HG02798 (cell line): Measurements from ENCODE around the gene FILIP1L.

Experiments used
- ATAC-seq: cut with Tn5 transposase; IDR thresholded peaks from one replicate; pipeline ENCODE4 v1.9.1; 2021; ENCODE audit warnings: mild to moderate bottlenecking; ENCODE audit not compliant: unreplicated experiment, poor library complexity

FILIP1L gene

DNA sequence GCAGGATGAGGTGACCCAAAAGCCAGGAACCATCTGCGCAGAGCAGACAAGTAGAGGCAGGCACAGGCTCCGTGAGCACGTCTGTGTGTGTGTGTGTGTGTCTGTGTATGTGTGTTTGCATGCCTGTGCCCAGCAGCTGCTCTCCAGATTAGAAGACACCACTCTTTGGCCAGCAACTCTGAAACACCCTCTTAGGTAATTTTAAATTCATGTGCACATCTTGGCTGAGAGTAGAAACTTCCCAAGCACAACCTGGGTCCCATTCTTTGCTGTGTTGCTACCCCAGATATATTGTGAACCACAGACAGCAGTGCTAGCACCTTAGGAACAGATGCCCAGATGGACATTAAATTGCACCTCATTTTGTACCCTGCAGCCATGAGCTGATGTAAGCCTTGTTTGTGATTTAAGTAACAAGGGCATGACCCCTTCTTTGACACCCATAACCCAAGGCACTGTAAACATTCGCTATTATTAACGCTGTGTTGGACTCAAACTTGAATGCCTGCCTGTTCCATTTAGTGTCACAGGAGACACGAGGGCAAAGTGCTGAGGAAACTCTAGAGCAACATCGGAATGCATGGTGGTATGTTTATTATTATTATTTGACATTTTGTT is at the start of gene FILIP1L:
TSS of gene FILIP1L (minus strand) at position 89 of the 618 bp plus-strand sequence.
- no peak for ATAC-seq

DNA sequence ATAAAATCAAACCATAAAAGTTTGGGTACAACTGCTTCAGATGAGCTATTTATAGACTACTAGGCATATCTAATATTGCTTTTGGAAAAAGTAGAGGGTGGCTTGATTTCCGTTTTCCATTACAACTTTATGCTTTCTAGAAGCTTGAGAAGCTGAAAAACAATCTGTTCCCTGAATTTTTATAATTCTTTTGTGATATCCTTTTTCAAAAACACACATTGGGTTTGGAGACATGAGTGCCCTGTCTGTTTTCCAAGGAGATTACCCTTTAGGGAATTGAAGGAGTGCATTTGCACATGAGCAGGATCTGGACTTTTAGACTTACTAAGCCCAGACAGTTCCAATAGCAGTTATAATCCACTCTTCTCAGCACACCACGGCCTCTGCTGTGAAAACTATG is 49.5 kb upstream of the FILIP1L start:
- ATAC-seq: no peak

DNA sequence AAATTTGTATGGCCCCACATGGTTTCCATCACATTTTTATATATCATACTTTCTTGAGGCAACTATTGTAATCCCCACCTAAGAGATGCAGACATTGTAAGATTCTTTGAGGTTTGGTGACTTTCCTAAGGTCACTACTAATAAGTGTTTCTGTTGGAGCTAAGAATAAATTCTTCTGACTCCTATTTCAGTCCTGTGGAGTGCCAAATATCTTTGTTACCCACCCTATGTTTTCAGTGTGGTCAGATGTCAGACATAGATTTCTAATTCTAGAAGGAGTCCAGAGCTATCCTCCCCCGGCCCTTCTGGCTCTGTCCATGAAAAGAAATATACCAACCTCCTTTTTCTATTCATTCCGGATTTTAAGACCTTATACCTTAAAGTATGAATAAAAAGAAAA is 46.2 kb upstream of the FILIP1L start:
- no peak for ATAC-seq

DNA sequence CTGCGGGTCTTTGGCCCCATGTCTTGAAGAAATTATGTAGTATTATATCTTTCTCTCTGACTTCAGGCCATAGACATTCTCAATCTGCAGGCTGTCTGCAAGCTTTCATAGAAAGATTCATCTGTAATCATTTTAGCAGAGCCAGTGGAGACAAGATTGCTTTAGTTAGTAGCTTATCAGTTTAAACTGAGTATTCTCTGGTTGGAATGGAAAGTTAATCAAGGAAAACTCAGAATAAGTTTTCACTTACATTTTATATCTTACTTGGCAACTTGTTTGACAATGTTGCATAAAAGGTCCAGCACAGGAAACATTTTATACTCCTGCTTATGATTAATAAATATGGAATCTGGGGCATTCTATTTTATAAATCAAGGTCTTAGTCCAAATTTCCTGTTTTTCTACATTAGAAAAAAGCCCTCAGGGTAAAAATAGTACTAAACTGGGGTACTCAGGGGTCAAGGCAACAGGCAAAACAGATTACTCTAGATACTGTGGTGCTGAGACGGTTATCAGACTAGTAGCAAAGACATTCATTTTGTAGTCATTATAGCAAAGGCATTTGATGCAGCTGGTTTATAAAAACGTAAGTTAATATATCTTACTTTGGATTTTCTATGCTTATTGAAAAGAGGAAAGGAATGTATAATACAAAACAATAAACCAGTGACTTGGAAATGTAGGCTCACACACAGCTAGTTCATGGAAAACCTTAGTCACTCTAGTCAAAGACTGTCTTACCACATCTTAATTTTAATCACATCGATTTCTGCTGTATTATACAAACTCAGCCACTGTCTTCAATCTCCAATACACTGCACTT is 45.2 kb upstream of the FILIP1L start:
- ATAC-seq: no peak

DNA sequence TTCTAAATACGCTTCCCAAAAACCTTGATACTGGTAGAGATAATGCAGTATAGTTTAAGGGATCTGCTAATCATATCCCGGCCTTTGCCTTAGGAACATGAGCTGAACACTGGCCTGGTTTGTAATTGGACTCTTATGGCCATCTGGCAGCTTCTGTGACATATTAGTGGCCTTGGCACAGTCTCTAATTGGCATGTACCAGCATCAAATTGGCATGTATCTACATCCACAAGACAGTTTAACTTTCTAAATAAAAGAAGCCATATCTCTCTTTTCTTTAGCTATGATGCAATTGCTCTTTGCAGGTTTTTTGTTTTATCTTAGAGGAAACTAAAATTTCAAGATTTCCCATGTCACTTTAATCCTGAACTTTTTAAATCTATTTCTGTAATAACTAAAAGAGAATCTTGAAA is 44.6 kb upstream of the FILIP1L start:
- no peak for ATAC-seq

DNA sequence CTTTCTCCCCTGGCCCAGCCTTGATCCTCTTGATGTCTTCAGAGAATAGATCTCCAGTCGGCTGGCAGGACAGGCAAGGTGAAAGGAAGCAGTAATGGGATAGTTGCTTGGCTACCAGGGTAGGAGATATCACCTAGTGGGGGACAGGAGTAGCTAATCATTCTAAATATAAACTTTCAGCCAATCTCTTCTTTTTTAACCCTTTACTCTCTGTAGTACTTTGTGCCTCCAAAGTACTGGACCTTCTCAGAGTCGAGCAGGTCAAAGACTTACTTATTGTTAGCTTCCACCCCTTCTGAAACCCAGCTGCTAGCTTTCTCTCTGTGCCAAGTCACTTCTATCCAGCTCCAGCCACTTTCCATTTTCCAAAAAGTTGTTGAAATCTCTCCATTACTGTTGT is 43.4 kb upstream of the FILIP1L start:
- ATAC-seq: no peak

DNA sequence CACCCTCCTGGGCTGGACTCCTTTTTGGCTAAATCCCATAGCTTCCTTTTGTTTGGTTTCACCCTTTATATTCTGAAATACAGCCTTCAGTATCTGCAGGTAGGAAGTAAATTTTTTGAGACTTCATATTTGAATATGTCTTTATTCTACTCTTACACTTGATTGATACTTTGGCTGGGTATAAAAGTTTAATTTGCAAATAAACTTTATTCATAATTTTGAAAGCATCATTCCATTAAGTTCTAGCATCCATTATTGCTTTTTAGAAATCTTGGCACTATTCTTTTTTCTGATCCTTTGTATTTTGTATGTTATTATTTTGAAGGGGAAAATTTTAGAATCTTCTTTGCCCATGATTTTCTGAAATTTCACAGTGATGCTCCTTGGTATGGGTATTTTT is 41.3 kb upstream of the FILIP1L start:
- ATAC-seq: no peak

DNA sequence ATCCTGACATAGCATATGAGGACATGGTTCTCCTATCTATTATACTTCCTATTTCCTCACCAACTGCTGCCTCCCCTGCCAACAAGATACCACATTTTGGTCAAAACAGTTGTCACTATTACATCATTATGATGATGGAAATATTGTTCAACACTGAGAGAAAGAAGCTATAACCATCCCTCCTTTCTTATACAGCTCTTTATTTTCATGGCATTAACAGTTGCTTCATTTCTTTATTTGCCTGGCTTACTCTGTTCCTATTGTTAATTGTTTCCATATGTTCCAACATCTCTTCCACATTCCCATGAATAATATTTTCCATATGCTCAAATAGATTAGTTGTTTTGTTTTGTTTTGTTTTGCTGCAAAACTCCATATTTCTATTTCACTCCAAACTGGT is 40.8 kb upstream of the FILIP1L start:
- no peak for ATAC-seq

DNA sequence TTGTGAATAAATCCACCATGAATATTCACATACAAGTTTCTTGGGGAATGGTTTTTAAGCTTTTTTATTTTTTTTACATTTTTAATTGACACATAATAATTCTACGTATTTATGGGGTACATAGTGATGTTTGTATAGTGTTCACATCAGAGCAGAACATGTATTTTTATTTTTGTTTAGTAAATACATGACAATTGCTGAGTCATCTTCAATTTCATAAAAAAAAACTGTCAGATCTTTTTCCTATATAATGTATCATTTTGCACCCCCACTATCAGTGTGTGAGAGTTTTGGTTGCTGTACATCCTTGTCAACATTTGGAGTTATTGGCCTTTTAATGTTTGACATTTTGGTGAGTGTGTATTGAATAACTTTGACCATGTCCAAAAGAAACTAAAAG is 39.9 kb upstream of the FILIP1L start:
- no peak for ATAC-seq

DNA sequence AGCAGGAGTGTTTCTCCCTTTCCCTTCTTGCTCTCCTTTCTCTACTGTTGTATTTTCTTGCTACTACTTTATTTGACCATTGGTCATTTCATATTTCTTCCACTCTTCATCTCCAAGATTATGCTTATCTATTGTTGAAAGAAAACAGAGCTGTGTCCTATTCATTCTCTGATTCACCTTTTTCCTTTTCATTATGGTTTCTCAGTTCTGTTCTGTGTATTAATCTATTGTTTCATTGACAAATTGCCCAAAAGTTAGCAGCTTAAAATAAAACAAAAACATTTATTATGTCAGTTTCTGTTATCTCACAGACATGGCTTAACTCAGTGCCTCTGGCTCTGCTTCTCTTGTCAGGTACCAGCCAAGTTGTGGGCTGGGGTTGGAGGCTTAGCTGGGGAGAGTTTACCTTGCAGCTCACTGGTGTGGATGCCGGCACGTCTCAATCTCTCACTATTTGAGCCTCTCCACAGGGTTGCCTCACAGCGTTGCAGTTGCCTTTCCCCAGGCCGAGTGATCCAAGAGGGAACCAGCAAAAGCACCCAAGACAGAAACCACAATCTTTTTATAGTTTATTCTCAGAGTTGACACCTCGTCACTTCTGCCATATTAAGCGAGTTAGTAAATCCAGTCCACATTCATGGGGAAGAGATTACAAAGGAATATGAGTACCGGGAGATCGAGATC is 36.9 kb upstream of the FILIP1L start:
- ATAC-seq: no peak

DNA sequence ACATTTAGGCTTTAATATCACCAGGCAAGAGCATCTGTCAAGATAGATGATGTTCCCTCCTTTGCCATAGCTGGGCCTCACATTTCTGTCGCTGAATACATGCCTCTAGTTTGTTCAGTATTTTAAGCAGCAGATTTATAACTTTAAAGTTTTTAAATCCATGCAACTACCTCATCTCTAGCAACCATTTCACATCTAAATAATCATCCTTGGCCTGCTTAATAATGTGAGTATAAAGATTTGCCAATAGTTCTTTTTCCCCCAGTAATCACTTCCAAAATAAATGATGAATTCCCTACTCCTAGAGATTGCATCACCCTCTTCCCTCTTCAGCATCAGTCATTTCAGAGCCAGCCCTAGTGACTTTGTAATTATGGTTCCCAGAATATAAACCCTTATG is 36.2 kb upstream of the FILIP1L start:
- ATAC-seq: no peak

DNA sequence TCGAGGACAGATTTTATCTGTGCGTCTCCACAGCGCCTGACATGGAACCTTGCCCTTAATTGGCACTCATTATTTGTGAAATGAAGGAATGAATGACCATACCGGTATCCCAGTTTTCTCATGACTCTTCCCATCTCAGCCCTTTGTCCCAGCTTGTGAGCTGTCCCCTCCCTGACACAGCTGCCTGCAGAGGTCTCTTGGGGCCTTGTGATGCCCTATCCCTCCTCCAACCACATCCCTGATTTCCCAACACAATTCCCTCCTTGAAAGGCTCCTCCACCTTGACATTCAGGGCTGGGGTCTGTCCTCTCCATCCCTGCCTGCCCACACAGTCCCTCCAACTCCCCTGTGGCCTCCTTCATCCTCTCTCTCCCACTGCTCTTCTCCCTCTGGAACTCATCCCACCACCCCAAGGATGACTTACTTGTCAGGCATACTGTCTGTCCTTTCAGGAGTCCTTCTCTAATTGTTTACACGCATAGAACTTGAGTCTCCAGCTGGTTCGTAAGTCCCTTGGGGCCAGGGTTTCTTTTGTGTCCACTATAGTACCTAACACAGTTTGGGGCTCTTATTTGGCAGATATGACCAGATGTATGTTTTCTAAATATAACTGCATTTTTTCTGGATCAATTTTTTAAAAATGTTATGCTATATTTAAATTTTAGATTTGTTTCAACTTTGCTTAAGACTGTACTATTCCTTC is 35.6 kb upstream of the FILIP1L start:
- no peak for ATAC-seq

DNA sequence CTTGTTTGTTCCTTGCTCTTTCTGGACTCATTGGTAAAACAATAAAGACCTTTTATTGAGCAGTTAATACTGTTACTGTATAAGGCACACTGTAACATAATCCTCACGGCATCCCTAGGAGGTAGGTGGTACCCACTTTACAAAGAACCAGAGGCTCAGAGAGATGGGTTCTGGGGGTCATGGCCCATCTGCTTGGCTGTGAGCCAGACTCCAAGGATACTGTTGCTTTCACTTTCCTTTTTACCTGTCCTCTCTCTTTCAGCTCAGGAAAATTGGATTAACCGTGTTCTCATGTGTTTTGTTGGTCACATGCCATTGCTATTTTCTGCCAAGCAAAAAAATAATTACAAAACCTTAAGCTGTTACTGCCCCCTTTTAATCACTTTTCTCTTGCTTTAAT is 34.8 kb upstream of the FILIP1L start:
- no peak for ATAC-seq

DNA sequence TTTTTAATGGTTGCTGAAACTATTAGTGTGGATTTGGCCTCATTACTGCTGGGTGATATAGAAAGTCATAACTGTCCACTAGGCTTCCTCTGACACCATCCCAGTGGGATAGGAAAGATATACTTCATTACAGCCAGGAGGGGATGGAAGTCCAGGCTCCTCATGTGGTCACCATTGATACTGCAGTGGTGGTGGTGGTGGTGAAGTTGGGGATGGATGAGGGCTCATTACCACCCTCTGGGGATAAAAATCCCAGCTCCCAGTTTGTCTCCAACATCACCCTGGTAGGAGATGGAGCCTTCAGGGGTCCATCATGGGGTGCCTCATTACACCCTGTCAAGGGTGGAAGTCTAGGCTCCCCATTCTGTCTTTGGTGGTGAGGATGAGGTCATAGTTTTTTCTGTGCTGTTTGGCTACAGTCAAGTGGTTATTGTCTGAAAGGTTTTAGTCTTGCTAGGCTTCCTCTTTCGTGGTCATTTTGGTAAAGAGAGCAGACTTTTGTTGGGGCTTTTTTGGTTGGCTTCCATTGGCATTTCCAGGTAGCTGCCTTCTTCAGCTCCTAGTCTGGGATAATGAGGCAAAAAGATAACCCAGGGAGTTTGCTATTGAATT is 30.1 kb upstream of the FILIP1L start:
- no peak for ATAC-seq

DNA sequence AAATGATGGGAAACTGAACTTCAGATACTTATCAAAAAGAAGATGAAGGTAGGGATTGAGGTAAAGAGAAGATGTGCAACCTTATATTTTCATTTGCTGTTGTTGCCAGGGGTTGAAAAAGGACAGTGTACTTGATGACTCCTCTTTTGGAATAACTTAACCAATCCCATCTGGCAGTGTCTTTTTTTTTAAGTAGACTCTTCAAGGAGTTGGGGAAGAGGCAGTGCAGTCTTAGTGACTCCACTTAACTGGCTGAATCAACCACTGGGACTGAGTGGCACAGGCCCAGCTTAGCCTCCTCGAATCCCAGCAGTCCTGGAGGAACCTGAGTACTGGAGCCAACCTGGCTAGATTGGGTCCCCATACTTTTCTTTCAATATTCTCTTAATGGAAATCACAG is 27.3 kb upstream of the FILIP1L start:
- no peak for ATAC-seq

DNA sequence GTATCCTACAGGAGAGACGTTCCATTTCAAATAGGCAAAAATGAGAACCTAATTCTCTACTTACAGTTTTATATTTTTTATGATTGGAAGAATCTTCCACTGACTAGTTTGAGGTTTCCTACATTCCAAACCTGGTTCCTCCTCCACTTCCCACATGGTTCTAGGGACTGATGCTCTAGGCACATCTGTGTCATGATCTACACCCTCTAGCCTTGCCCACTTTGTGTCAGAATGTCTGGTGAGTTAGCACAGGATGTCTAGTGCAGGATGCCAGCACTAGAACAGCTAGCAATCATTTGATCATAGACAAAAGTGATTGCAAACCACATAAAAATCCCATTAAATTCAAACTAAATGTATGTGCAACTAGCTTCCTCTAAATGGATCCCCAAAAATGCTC is 26.7 kb upstream of the FILIP1L start:
- no peak for ATAC-seq

DNA sequence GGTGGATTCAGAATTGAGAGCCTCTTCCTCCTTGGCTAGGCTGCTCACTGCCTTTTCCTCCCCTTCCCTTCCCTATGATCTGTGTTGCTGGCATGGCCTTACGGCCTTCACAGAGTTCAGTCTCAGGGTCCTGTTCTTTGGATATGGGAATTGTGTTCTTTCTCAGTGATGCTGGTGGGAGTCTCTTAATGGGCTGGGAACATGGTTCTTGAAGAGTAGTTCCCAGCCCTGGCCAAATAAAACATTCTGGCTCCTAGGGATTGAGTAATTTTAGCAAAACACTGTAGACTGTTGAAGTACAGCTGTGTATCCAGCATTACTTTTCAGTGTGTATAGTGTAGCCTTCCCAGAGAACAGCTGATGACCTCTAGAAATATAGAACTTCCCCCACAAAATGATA is 22.6 kb upstream of the FILIP1L start:
- no peak for ATAC-seq

DNA sequence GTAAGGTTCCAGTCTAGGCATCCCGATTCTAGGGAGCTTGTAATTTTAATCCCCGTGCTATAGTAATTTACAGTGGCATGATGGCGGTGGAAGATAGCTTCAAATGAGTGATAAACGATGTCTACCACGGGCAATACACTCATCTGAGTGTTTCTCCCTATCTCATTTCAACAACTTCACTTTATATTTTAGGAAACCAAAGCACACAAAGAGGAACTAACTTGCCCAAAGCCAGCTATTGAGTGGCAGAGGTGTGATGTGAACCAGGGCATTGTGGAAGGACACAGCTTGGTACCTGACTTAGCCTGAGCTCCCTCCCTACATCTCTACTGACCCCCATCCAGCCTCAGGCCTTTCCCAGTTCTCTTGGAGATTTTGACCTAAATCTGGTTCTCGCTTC is 16.9 kb upstream of the FILIP1L start:
- no peak for ATAC-seq

DNA sequence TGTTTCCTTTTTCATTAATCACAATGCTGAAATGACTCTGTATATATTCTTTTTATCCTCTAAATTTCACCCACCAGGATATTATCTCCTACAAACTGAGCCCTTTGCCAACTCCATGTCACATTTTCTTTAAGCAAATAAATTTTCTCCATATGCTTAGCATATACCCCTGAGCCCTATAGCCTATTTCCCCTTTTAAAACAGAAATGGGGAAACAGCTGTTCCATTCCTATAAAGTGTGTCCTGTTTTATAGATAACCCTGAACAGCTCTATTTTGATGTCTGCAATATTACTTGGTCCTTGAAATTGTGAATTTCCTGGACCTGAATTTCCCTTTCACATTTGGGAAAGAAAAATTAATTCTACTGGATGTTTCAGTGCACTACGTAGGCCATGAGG is 15.6 kb upstream of the FILIP1L start:
- no peak for ATAC-seq

DNA sequence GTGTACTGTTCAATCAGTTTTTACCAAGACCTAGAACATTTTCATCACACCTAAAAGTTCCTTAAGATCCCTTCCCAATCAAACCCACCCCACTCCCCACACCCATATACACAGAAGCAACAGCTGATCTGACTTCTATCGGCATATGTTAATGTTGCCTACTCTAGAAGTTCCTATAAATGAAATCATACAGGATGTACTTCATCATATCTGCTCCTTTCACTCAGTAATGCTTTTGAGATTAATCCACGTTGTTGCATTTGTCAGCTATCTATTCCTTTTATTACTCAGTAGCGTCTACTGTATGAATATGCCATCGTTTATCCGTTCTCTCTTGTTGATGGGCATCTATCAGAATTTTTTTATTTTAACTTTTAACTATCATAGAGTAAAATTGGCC is 14.3 kb upstream of the FILIP1L start:
- no peak for ATAC-seq

DNA sequence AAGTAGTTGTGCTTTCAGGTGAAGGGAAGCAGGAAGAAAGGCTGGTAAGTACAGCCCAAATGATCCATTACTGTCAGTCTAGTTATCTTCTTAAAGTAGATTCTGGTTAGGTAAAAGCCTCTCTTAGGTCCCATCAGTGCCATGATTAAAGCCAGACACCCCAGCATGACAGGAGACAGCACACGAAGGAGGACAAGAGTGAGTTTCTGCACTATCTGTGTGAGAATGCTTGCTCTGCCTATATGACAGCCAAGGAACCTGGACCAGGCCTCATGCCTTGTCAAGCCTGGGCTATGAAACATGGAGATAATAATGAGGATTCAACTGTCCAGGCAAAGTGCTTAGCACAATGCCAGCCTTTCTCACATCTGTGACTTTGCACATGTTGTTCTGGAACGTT is 13.5 kb upstream of the FILIP1L start:
- ATAC-seq: no peak
